ENCODE measurements around the gene UBR7. TPM values are rescaled to one million over a fixed set of nuclear protein-coding genes. Genes with fewer than 3 reads are reported as not detected.

UBR7 gene
- total RNA-seq, 1 donor from 2014 or later: 16.6 TPM

DNA sequence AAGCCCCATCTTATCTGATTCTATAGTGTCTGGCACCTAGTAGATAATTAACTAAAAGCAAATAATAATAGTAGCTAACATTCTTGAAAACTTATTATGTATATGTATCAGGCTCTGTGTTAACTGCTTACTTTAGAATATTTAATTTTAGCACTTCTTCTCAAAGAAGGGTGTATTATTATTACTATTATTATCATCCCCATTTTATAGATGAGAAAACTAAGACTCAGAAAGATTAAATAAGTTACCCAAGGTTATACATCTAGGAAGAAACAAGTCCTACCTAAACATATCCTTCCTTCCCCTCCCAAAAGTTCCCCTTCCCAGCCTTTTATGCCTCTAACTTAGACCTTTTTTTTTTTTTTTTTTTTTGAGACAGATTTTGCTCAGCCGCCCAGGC is 61.4 kb downstream of the UBR7 start:
- no peak for TF ChIP-seq CTCF (IDR thresholded peaks at IDR 0.05)
- H3K36me3 Mint-ChIP-seq (ENCODE audit: low read depth): peaks cover 3% of the 10 kb centered on the region
- no peaks in the 10 kb centered on the region for H3K27me3 Mint-ChIP-seq (ENCODE audit: low read depth)
- H3K9me3 Mint-ChIP-seq (ENCODE audit: low read depth): no peaks in the 10 kb centered on the region
- peaks cover 15% of the 10 kb centered on the region for H3K4me1 Mint-ChIP-seq (ENCODE audit: low read depth)
- DNase-seq (ENCODE audit: low spot score): no peak
- no peak overlapping the region for H3K4me3 Mint-ChIP-seq (ENCODE audit: unreplicated experiment)
- H3K27ac Mint-ChIP-seq (ENCODE audit: unreplicated experiment): peak overlapping the region; percentile 46

DNA sequence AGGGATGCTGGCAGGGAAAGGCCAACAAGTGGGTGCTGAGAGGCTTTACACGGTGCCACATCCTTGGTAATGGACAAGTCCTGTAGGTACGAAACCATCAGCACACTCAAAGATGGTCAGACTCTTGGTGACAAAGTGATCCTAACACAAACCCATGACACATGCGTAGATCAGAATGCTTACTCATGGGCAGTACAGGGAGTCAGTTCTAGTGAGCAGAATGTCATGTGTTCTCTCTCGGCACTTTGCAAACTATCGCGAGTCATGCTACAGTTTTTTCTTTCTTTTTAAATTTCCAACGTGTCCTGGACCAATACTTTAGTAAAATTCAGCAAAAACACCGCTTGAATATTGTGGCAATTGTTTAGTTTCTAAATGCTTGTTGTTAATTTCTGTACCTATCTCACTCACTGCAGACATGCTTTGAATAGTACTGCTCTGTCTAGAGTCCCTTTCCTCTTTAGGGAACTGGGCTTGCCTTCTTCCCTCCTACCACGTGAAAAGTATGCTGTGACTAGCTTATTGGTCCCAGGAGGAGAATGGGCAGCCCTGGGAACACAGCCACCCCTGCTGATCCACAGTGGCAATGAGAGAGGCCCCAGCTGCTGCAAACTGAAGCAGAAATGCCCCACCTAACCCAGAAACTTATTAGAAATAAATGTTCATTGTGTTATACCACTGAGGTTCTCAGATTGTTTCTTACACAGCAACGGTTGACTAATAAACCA is 62.4 kb downstream of the UBR7 start:
- no peak for TF ChIP-seq CTCF (IDR thresholded peaks at IDR 0.05)
- Mint-ChIP-seq H3K4me3 (ENCODE audit: unreplicated experiment) (no peak overlapping the region), H3K9me3 (ENCODE audit: low read depth) (no peaks in the 10 kb centered on the region), H3K4me1 (ENCODE audit: low read depth) (peaks cover 15% of the 10 kb centered on the region), H3K27me3 (ENCODE audit: low read depth) (no peaks in the 10 kb centered on the region), H3K36me3 (ENCODE audit: low read depth) (peaks cover 3% of the 10 kb centered on the region), H3K27ac (ENCODE audit: unreplicated experiment) (peak overlapping the region; percentile 78)
- DNase-seq (ENCODE audit: low spot score): no peak

- H3K9me3 Mint-ChIP-seq (ENCODE audit: low read depth): no peaks in the 10 kb centered on the region
- no peak for DNase-seq (ENCODE audit: low spot score)
- peaks cover 3% of the 10 kb centered on the region for H3K36me3 Mint-ChIP-seq (ENCODE audit: low read depth)
- no peak overlapping the region for H3K27ac Mint-ChIP-seq (ENCODE audit: unreplicated experiment)
- peaks cover 15% of the 10 kb centered on the region for H3K4me1 Mint-ChIP-seq (ENCODE audit: low read depth)
- TF ChIP-seq CTCF (IDR thresholded peaks at IDR 0.05): no peak
- H3K4me3 Mint-ChIP-seq (ENCODE audit: unreplicated experiment): no peak overlapping the region
- H3K27me3 Mint-ChIP-seq (ENCODE audit: low read depth): no peaks in the 10 kb centered on the region
Measured at GRCh38 chr14:93271111-93271510, 64.1 kb downstream of the UBR7 start.

DNA sequence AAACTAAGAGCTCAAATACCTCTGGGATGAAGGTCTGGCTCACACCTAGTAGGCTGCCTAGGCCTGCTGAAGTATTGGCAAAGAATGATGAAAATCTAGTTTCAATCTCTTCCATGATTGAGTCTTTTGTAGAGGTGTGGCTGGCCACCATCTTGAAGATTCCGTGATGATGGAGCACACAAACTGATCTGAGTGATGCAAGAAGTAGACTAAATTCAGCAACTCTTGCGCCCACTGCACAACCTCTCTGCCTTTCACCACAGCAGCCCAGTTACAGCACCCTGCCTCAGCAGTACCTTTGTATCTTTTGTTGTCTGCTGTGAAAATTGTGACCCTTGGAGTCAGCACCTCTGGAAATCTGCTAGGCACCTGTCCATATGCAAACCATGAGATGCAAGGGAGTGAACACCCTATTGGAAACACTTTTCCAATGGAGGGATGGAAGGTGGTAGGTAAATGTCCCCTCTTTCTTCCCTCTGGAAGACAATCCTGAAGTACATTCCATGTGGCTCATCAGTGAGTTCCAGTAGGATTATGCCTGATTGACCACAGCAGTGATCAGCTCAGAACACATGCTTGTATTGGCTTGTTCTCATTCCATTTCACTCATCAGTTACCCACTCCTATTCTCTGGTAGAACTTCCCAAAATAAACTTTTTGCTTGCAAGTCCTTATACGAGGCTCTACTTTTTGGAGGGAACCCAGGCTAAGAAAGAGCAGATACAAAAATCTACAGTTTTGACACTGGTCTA is 67.2 kb downstream of the UBR7 start:
- peaks cover 4% of the 10 kb centered on the region for H3K36me3 Mint-ChIP-seq (ENCODE audit: low read depth)
- no peak overlapping the region for H3K27ac Mint-ChIP-seq (ENCODE audit: unreplicated experiment)
- H3K27me3 Mint-ChIP-seq (ENCODE audit: low read depth): no peaks in the 10 kb centered on the region
- no peak for DNase-seq (ENCODE audit: low spot score)
- TF ChIP-seq CTCF (IDR thresholded peaks at IDR 0.05): no peak
- H3K4me1 Mint-ChIP-seq (ENCODE audit: low read depth): peaks cover 17% of the 10 kb centered on the region
- no peaks in the 10 kb centered on the region for H3K9me3 Mint-ChIP-seq (ENCODE audit: low read depth)
- H3K4me3 Mint-ChIP-seq (ENCODE audit: unreplicated experiment): no peak overlapping the region

DNA sequence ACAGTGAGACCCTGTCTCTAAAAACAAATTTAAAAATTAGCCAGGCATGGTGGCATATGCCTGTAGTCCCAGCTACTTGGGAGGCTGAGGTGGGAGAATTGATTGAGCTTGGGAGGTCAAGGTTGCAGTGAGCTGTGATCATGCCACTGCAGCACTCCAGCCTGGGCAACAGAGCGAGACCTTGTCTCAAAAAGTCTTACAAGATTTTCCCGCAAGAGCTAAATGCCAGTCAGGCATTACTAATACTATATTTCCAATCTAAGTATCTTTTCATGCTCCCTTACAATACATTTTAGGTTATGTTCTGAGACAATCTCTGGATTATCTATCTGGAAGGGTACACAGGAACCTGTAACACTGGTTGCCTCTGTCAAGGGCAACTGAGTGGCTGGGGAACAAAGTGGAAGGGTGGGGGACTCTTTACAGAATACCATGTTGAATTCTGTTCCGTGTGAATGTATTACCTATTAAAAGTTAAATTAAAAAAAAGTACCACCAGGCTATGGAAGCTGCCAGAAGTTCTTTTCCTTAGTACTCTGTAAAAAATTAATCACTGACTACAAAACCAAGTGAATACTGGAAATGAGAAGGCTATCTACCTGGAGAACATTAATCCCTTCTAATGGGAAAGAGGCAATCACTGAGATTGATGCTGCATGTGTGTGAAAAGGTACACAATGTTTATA is 69.1 kb downstream of the UBR7 start:
- TF ChIP-seq CTCF (IDR thresholded peaks at IDR 0.05): no peak
- Mint-ChIP-seq H3K27ac (ENCODE audit: unreplicated experiment) (no peak overlapping the region), H3K4me1 (ENCODE audit: low read depth) (peaks cover 11% of the 10 kb centered on the region), H3K9me3 (ENCODE audit: low read depth) (no peaks in the 10 kb centered on the region), H3K27me3 (ENCODE audit: low read depth) (no peaks in the 10 kb centered on the region), H3K36me3 (ENCODE audit: low read depth) (peaks cover 4% of the 10 kb centered on the region), H3K4me3 (ENCODE audit: unreplicated experiment) (no peak overlapping the region)
- no peak for DNase-seq (ENCODE audit: low spot score)

All from chondrocyte (in vitro differentiated cells).